HepG2 (cell line): Measurements from ENCODE around the gene ATP8B1. TPM values are rescaled to one million over a fixed set of nuclear protein-coding genes. Genes with fewer than 3 reads are reported as not detected.

Experiments used
- ATAC-seq: fragments of 200-7000 bp; cut with Tn5 transposase; 3 replicates; pipeline ENCODE4 v1.9.1; 2020; ENCODE audit warnings: mild to moderate bottlenecking, moderate library complexity
- BruUV-seq: library from RNA; stranded (reverse); fragments of 400-500 nt; replicated peaks from 2 replicates; lab custom pipeline; 2021; lab: Mats Ljungman, UMichigan
- CTCF ChIA-PET: fragments of 300-600 bp; formaldehyde crosslinking; extraction: SDS; loops from one replicate; lab custom pipeline; 2021; ENCODE audit warnings: low total read pairs, inconsistent platforms, low intra/inter-chr PET ratio; lab: Yijun Ruan, JAX
- POLR2A ChIA-PET: fragments of 350-600 bp; sonication (Branson Sonifier 250); formaldehyde crosslinking; loops from one replicate; lab custom pipeline; 2020; ENCODE audit warnings: antibody characterized with exemption, inconsistent platforms; lab: Yijun Ruan, JAX
- DNase-seq: peaks from one replicate; pipeline ENCODE4 v3.0.0-alpha.2; 2015; ENCODE audit warnings: low spot score
- FAIRE-seq: peaks from 3 replicates; lab custom pipeline; 2011; peaks lifted over from hg19 to GRCh38; lab: Jason Lieb, UNC
- H2AFZ ChIP-seq: one replicate; pipeline ENCODE4 v1.6.1; 2011; ENCODE audit warnings: low read length, inconsistent platforms
- H3K27ac ChIP-seq: fragments of 300-600 bp; 3 replicates; pipeline ENCODE4 v1.8.0; 2011; ENCODE audit warnings: mixed run types, mild to moderate bottlenecking, mixed read lengths, low read length, inconsistent platforms; ENCODE audit not compliant: insufficient read depth; ENCODE audit errors: extremely low read length
- H3K27me3 ChIP-seq, 2 experiments: fragments of 200-600 bp in 1 of 2; 2 replicates in 1 of 2; 3 replicates in 1 of 2; pipeline versions ENCODE4 v1.6.0 to v1.8.0; 2011; ENCODE audit warnings: low read length in 2 of 2, mild to moderate bottlenecking in 2 of 2, moderate library complexity in 2 of 2, inconsistent platforms in 1 of 2; ENCODE audit not compliant: insufficient read depth in 2 of 2, control insufficient read depth in 1 of 2
- H3K36me3 ChIP-seq, 2 experiments: fragments of 200-600 bp in 1 of 2; replicated peaks in 1 of 2; 2 replicates in 1 of 2; 3 replicates in 1 of 2; pipeline versions ENCODE4 v1.5.1 to v1.8.0; 2011; ENCODE audit warnings: low read length in 2 of 2, inconsistent platforms in 1 of 2; ENCODE audit not compliant: insufficient read depth in 2 of 2, control insufficient read depth in 1 of 2
- H3K4me1 ChIP-seq: 2 replicates; pipeline ENCODE4 v1.5.1; 2012; ENCODE audit warnings: low read length, inconsistent platforms; ENCODE audit not compliant: insufficient read depth
- H3K4me2 ChIP-seq: 2 replicates; pipeline ENCODE4 v1.6.0; 2011; ENCODE audit warnings: low read depth, low read length, inconsistent platforms
- H3K4me3 ChIP-seq, 3 experiments: fragments of 200-600 bp in 1 of 3; sonication (generic), shearing (Covaris generic) in 1 of 3; replicated peaks in 1 of 3; 2 replicates each; pipeline ENCODE4 v1.5.1; 2011 to 2016; ENCODE audit warnings: low read length in 3 of 3, inconsistent platforms in 2 of 3, low read depth in 2 of 3, mild to moderate bottlenecking in 2 of 3, control low read depth in 1 of 3, mixed read lengths in 1 of 3; ENCODE audit not compliant: insufficient read depth in 1 of 3
- H3K79me2 ChIP-seq: one replicate; pipeline ENCODE4 v1.6.1; 2011; ENCODE audit warnings: low read length, inconsistent platforms; ENCODE audit not compliant: insufficient read depth
- H3K9ac ChIP-seq: 2 replicates; pipeline ENCODE4 v1.6.0; 2011; ENCODE audit warnings: mild to moderate bottlenecking, low read depth, low read length, inconsistent platforms; ENCODE audit not compliant: insufficient read depth
- H3K9me3 ChIP-seq: 2 replicates; pipeline ENCODE4 v1.5.1; 2012; ENCODE audit warnings: mild to moderate bottlenecking, low read length
- H4K20me1 ChIP-seq: 2 replicates; pipeline ENCODE4 v1.6.0; 2011; ENCODE audit warnings: inconsistent platforms, mild to moderate bottlenecking, low read length, moderate library complexity; ENCODE audit not compliant: insufficient read depth
- CEBPB ChIP-seq: IDR thresholded peaks from 2 replicates; pipeline ENCODE4 v1.6.1; 2011; ENCODE audit warnings: low read depth, low read length, improper control_type of control experiment, borderline replicate concordance
- PRMT3 ChIP-seq: sonication (generic); formaldehyde crosslinking; IDR thresholded peaks from 2 replicates; pipeline ENCODE4 v1.8.1; 2022; ENCODE audit warnings: low read depth, mild to moderate bottlenecking, moderate library complexity, missing genetic modification reagents, borderline replicate concordance
- ZNF225 ChIP-seq: sonication (generic); formaldehyde crosslinking; IDR thresholded peaks from 2 replicates; pipeline ENCODE4 v1.4.0; 2020; ENCODE audit warnings: mild to moderate bottlenecking, missing genetic modification reagents
- ZNF382 ChIP-seq: sonication (generic); formaldehyde crosslinking; IDR thresholded peaks from 2 replicates; pipeline ENCODE4 v1.5.0; 2020; ENCODE audit warnings: missing genetic modification reagents, mild to moderate bottlenecking, borderline replicate concordance
- WGBS: methylation state at CpG from one replicate; pipeline ENCODE4 v1.1.6; 2017; ENCODE audit warnings: low lambda C conversion rate; 5-methylcytosine and 5-hydroxymethylcytosine counted together
- in situ Hi-C: cut with HindIII; loops from 2 replicates; pipeline ENCODE4 v1.10.0; 2017; ENCODE audit warnings: low pct_unique_long_range_greater_than_20kb; ENCODE audit not compliant: extremely low pct_ligation_motif_present
- intact Hi-C: fragments of 100-400 bp; cut with micrococcal nuclease; formaldehyde crosslinking; loops from one replicate; pipeline ENCODE4 v1.10.0; 2022; ENCODE audit not compliant: unreplicated experiment
- polyA plus RNA-seq, 8 experiments: library from polyadenylated mRNA; depleted of rRNA in 3 of 8; stranded (reverse) in 7 of 8; unstranded in 1 of 8; fragments of >200 nt; fragmentation: Illumina TruSeq in 4 of 8; extraction: Trizol in 4 of 8; gene quantifications; 2 replicates each; pipeline versions ENCODE4 v1.2.1 to v1.2.3, GENCODE V29; 2011 to 2016; ENCODE audit warnings: low read depth in 4 of 8, missing spikeins in 1 of 8, mixed read lengths in 1 of 8; ENCODE audit not compliant: insufficient read depth in 1 of 8
- total RNA-seq, 5 experiments: library from RNA; depleted of rRNA; stranded (reverse); fragments of >200 nt; fragmentation: Illumina TruSeq; extraction: Trizol; gene quantifications; 2 replicates each; pipeline ENCODE4 v1.2.3, GENCODE V29; 2016; ENCODE audit warnings: low read depth in 1 of 5
- TF ChIP-seq, protein P1 (sequence below): sonication (generic); formaldehyde crosslinking; IDR thresholded peaks from 2 replicates; pipeline ENCODE4 v1.8.0; 2022; ENCODE audit warnings: mild to moderate bottlenecking, missing genetic modification reagents, borderline replicate concordance

Gene ATP8B1
- total and polyA plus RNA-seq, 2 of the 13 experiments (the other 11 are each of a cell fraction or from before 2014, with no cell fraction given) = 2.8 to 4.0 TPM

GRCh38 chr18:57640749-57641148 is 162.4 kb downstream of the ATP8B1 start:
- 93% methylated on average over 2 of the region's 2 CpGs for WGBS
- no peak overlapping the region for H3K4me2 ChIP-seq
- H3K27ac ChIP-seq = no peak overlapping the region
- CTCF ChIA-PET = no interaction called here
- no peak for DNase-seq
- H3K36me3 ChIP-seq = no peaks in the 10 kb centered on the region
- in situ Hi-C loops = no loop called here
- no TSS peak for BruUV-seq
- TF ChIP-seq CEBPB (0 out of 2 replicates have a peak, but pooled peaks have one; percentile 1), ZNF382 (CRISPR knock-in tag) (no peak), ZNF225 (no peak)
- H3K4me1 ChIP-seq = no peaks in the 10 kb centered on the region
- ATAC-seq = no peak
- no peak overlapping the region for H3K4me3 ChIP-seq
- intact Hi-C loops = no loop called here
- POLR2A ChIA-PET = no interaction called here
- H3K27me3 ChIP-seq = no peaks in the 10 kb centered on the region
- H2AFZ ChIP-seq = no peak overlapping the region
- no peaks in the 10 kb centered on the region for H4K20me1 ChIP-seq
- no peaks in the 10 kb centered on the region for H3K79me2 ChIP-seq
- no peak for FAIRE-seq
- no peak overlapping the region for H3K9ac ChIP-seq
- H3K9me3 ChIP-seq = no peaks in the 10 kb centered on the region

DNA sequence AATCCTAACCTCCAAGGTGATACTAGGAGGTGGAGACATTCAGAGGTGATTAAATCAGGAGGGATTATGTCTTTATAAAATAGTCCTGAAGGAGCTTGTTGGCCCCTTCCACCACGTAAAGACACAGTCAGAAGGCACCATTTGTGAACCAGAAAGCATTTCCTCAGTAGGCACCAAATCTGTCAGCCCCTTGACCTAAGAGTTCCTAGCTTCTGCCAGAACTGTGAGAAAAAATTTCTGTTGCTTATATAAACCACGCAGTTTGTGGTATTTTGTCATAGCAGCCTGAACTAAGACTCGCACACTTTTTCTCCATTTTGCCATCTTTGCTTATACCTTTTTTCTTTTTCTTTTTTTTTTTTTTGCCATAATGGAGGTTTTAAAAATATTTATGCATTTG is 162.9 kb downstream of the ATP8B1 start:
- CTCF ChIA-PET = no interaction called here
- FAIRE-seq = no peak

More for the DNA sequence above, 162.9 kb downstream of the ATP8B1 start:
- Histone ChIP-seq H3K4me2 (no peak overlapping the region), H3K36me3 (no peaks in the 10 kb centered on the region), H3K27me3 (no peaks in the 10 kb centered on the region), H3K4me3 (no peak overlapping the region), H2AFZ (no peak overlapping the region), H3K79me2 (no peaks in the 10 kb centered on the region), H3K27ac (no peak overlapping the region), H3K9ac (no peak overlapping the region), H3K4me1 (no peaks in the 10 kb centered on the region), H4K20me1 (no peaks in the 10 kb centered on the region), H3K9me3 (no peaks in the 10 kb centered on the region)
- intact Hi-C loops = no loop called here
- no peak for TF ChIP-seq PRMT3 (CRISPR knock-in tag)
- TF ChIP-seq, protein P1, sequence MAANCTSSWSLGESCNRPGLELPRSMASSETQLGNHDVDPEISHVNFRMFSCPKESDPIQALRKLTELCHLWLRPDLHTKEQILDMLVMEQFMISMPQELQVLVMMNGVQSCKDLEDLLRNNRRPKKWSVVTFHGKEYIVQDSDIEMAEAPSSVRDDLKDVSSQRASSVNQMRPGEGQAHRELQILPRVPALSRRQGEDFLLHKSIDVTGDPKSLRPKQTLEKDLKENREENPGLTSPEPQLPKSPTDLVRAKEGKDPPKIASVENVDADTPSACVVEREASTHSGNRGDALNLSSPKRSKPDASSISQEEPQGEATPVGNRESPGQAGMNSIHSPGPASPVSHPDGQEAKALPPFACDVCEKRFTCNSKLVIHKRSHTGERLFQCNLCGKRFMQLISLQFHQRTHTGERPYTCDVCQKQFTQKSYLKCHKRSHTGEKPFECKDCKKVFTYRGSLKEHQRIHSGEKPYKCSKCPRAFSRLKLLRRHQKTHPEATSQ (CRISPR knock-in tag) = no peak
- POLR2A ChIA-PET = no interaction called here
- no peak for ATAC-seq
- no TSS peak for BruUV-seq
- in situ Hi-C loops = no loop called here
- 65% methylated on average over 3 of the region's 3 CpGs for WGBS
- DNase-seq = no peak
